ENCODE results near the gene SLC2A4RG. TPM values are rescaled to one million over a fixed set of nuclear protein-coding genes. Genes with fewer than 3 reads are reported as not detected.

The SLC2A4RG gene
- total and polyA plus RNA-seq, 2 of the 13 experiments (the other 11 are each of a cell fraction or from before 2014, with no cell fraction given) = 91.4 to 95.9 TPM

DNA sequence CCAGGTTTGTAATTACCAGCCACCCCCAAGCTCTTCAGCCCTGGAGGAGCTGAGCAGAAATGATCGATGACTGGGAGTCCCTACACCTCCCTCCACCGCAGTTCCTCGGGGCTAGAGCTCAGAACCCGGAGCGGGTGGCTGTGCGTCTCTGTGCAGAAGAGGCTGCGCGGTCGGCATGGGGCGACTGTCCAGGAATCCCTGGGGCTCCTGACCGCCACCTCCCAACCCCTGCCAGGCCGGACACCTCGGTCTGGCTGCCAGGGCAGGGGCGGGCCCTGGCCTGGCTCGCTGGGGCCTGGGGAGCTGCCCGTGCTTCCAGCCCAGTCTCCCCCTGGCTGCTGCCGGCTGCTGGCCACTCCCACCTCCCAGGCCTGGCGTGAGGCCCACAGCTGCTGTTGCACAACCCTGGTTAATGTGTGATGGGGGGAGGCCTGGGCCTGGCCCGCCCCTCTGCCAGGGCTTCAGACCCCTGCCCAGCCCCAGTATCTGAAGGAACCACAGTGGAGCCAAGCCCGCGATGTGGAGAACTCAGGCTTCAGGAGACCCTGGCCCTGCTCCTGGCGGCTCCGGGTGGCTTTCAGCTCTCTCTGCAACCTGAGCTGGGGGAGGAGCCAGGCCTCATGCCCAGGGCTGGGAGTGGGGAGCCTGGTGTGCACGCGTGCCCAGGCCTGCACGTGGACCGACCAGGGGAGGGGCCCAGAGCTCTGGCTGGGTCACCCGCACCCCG lies 1.2 kb downstream of the SLC2A4RG start (continued):
- TF ChIP-seq ZNF318 (CRISPR knock-in tag; IDR thresholded peaks at IDR 0.05) (peak; percentile 30), FOSL2 (CRISPR knock-in tag; IDR thresholded peaks at IDR 0.05) (peak; percentile 72), ZNF343 (CRISPR knock-in tag; IDR thresholded peaks at IDR 0.05) (peak; percentile 96), ZNF232 (CRISPR knock-in tag; IDR thresholded peaks at IDR 0.05; ENCODE audit: borderline replicate concordance) (peak; percentile 97), TP53 (CRISPR knock-in tag; conservative IDR thresholded peaks at IDR 0.05) (peak; percentile 86; the same call in 1 of the 2 replicates), SALL1 (CRISPR knock-in tag; IDR thresholded peaks at IDR 0.05) (peak; percentile 97), HDAC6 (IDR thresholded peaks at IDR 0.05; ENCODE audit: low read depth, low read length) (no peak), PREB (CRISPR knock-in tag; IDR thresholded peaks at IDR 0.05) (peak; percentile 80; the same call in 1 of the 2 replicates), PRPF4 (IDR thresholded peaks at IDR 0.05; ENCODE audit: low read depth, low read length, poor library complexity, severe bottlenecking) (no peak), REST (IDR thresholded peaks at IDR 0.05; ENCODE audit: borderline replicate concordance in 1 of 2, low read depth in 1 of 2, low read length in 2 of 2) (peak in 1 of 2 experiments; percentile 15; a peak in 2 of 4 replicates), MAFK (conservative IDR thresholded peaks at IDR 0.05 in 1 of 2, IDR thresholded peaks at IDR 0.05 in 1 of 2; ENCODE audit: low read length in 2 of 2) (no peak), KDM6A (CRISPR knock-in tag; IDR thresholded peaks at IDR 0.05; ENCODE audit: low read depth) (peak; percentile 91), MTERF4 (CRISPR knock-in tag; IDR thresholded peaks at IDR 0.05) (0 out of 2 replicates have a peak, but pooled peaks have one; percentile 49), ZNF354B (CRISPR knock-in tag; IDR thresholded peaks at IDR 0.05) (peak; percentile 59; the same call in 1 of the 2 replicates)

All from HepG2 (cell line).